ENCODE results near the gene PDE4D.

Gene PDE4D

GRCh38 chr5:59727186-59727585 lies 166.3 kb downstream of the PDE4D start:
- no peak for TF ChIP-seq CTCF (IDR thresholded peaks at IDR 0.05; ENCODE audit: insufficient read depth, low read depth, low read length, missing control alignments)
- H3K4me3 ChIP-seq (ENCODE audit: low read length) = no peak overlapping the region
- DNase-seq (ENCODE audit: low read depth) = no peak

GRCh38 chr5:59725392-59725767 lies 168.1 kb downstream of the PDE4D start:
- no peak overlapping the region for H3K4me3 ChIP-seq (ENCODE audit: low read length)
- TF ChIP-seq CTCF (IDR thresholded peaks at IDR 0.05; ENCODE audit: insufficient read depth, low read depth, low read length, missing control alignments) = no peak
- no peak for DNase-seq (ENCODE audit: low read depth)

- peak; percentile 46 for DNase-seq (ENCODE audit: low read depth)
- H3K4me3 ChIP-seq (ENCODE audit: low read length) = no peak overlapping the region
- peak; percentile 67 for TF ChIP-seq CTCF (IDR thresholded peaks at IDR 0.05; ENCODE audit: insufficient read depth, low read depth, low read length, missing control alignments)
Measured at GRCh38 chr5:59724482-59725391, 168.8 kb downstream of the PDE4D start.

- no peak overlapping the region for H3K4me3 ChIP-seq (ENCODE audit: low read length)
- no peak for TF ChIP-seq CTCF (IDR thresholded peaks at IDR 0.05; ENCODE audit: insufficient read depth, low read depth, low read length, missing control alignments)
- DNase-seq (ENCODE audit: low read depth) = peak; percentile 77
Measured at GRCh38 chr5:59722874-59723273, 170.7 kb downstream of the PDE4D start.

GRCh38 chr5:59721741-59722140 lies 171.8 kb downstream of the PDE4D start:
- no peak for DNase-seq (ENCODE audit: low read depth)
- no peak overlapping the region for H3K4me3 ChIP-seq (ENCODE audit: low read length)
- no peak for TF ChIP-seq CTCF (IDR thresholded peaks at IDR 0.05; ENCODE audit: insufficient read depth, low read depth, low read length, missing control alignments)

- TF ChIP-seq CTCF (IDR thresholded peaks at IDR 0.05; ENCODE audit: insufficient read depth, low read depth, low read length, missing control alignments) = no peak
- DNase-seq (ENCODE audit: low read depth) = no peak
- H3K4me3 ChIP-seq (ENCODE audit: low read length) = no peak overlapping the region
Measured at GRCh38 chr5:59720063-59720462, 173.5 kb downstream of the PDE4D start.

All from epithelial cell of esophagus (primary cell).